ENCODE results near the gene DHX16.
A peak's percentile ranks its signal among the peaks of the same experiment; 100 is the strongest.

The DHX16 gene

DNA sequence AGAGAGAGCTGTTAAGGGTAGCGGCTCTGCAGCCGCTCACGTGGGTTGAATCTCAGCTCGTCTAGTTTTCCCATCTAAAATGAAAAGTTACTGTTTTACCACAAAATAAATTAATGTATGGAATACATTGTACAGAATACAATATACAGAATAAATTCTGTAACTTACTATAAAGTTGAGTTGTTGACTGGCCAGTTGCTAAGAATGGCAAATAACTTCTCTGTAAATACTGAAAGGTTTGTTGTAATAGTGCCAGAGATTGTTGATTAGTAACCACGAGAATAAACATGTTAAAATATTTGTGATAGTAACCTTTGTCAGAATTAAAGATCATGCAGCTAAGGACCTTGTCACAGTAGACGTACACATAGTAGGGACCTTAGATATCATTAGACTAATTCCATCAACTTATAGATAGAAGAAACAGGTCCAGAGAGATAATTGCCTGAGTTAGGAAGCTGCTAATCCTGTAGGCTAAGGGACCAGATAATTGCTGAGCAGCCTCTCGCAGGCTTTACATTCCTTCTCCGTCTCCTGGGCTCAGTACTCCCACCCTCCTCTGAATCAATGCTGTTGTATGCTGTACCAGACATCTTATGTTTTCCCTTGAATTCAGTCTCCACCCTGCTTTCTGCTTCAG is 18.5 kb upstream of the DHX16 start:
- DNase-seq, result no peak

DNA sequence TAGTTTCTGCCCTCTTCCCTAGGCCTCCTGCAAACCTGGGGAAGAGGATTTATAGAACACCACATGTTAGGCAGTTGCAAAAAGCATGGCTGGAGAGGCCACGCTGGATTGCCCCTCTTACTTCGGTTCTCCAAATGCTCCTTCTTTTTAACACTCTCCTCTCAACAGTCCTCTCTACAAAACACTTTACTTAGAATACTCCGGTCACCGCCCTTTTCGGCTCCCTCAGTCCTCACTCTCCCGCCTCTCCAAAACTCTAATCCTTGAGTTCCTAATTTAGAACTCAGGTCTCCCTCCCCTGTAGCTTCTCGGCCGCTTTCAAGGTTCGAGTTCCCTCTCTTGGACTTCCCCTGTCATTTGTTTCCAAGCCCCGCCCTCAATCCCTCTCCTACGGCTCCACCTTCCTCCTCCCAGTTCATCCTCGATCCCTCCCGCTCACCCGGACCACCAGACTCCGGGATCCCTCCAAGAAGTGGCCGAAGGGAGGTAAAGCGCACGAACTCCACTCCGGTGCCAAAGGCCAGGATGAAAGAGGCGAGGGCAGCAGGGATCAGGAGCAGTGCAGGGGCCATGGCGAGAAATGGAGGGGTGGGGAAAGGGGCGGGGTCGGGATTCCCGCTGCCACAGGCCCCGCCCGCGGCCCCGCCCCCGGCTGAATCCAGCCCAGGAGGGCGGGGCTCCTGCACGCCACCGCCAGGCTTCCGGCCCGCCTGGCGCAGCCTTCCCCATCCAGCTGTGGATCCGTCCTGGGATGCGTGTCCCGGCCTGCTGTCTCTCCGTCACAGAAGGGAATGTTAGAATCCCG is 17.8 kb upstream of the DHX16 start, which contains the start of gene NRM:
TSS of gene NRM (minus strand) at position 582 of the 805 bp plus-strand sequence. CDS start at position 572, 10 bp downstream.
- DNase-seq, result peak; percentile 76

DNA sequence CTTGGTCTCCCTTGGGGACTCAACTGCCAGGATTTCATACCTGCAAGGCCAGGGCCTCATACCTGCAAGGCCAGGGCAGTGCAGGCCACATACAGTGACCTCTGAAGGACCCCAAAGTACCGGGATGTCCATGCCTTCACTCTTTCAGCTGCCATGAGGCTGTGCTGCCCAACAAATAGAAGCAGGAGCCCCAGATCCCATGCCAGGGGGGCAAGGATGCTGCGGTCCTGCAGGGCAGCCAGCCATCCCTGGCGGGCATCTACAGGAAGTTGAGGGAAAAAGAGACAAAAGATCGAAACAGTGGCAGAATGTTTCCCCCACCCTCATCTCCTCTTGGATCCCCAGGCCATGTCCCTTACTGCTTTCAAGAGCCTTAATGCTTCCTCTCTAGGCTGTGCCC is 17.2 kb upstream of the DHX16 start:
- no peak for DNase-seq

DNA sequence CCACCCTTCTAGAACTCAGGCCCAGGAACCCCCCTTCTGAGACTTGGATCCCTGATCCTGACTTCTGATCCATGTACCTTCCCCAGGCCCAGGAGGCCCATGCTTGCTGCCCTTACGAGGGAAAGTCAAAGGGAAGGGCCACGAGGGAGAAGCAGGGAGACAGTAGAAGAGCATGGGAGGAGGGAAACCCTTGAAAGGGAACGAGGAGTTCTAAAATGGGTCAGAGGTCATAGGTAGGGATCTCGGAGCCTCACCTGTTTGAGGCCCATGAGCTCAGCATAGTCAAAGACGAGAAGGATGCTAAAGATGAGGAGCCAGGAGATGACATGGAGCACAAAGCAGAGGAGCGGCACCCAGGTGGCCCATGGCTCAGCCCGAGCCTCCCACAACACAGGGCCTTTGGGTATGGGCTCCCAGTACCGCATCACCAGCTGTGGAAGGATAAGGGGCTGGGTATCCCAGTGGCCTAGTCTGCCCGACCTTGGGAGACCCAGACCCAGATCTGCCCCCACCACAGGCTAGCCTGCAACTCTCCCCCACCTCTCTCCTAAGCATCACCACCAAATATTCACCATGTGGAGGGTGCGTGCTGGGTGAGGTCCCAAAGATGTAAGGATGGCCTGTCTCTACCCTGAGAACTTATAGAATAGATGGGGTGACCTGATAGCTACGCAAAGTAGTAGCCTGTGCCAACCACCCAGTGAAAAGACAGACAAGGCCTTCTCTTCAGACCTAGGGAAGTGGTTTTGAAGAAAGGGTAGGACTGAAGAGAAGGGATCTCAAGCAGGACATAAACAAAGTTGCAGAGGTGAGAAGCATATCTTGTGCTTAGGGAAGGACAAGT is 16.4 kb upstream of the DHX16 start:
- DNase-seq, result no peak

DNA sequence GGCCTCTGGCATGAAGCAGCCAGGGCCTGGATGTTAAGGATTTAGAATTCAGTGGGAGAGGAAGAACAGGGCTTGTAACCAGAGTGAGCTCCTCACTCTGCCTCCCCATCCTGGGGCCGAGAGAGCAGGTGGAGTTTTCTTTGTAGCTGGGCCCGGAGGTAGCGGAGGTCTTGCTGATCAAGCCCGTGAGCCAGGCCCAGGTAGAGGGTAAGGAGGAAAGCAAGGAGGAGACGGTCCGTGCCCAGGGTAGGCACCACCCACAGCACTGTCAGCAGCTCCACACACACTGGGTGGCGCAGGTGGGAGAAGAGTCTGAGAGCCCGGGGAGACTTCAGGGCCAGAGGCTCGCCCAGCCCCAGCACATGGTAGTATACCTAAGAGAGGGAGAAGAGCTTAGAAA is 15.8 kb upstream of the DHX16 start:
- no peak for DNase-seq

DNA sequence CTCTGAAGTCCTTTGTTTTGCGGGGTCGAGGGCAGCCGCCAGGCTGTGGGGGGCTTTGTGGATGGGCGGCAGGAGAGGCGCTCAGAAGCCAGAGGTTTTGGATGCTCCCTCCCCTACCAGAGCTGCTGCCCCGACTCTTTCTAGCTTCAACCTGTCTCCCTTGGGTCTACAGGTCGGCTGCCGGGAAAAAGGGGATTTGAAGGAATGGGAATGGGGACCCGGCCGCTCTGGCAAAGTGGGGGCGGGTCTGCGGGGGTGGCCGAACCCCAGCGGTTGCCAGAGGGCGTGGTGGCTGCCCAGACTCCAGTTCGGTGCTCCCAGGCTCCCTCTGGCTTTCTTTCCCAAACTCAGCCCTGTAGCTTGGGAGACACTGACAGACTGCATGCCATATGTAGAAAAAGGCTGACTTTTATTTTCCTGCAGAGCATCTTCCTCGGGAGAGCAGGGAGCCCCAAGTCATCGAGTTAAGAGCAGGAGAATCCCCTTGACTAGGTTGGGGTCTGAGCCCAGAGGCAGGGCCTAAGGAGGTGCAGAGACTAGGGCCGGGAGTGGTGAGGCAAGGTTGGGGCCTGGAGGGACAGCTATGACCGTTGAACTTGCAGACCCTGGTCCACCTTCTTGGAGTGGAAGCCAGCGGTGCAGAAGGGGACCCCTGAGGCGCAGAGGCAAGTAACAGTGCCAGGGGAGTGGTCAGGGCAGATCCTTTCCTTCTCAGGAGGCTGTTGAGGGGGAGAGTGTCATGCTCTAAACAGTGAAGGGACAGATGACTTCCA is 15.0 kb upstream of the DHX16 start:
- no peak for DNase-seq

DNA sequence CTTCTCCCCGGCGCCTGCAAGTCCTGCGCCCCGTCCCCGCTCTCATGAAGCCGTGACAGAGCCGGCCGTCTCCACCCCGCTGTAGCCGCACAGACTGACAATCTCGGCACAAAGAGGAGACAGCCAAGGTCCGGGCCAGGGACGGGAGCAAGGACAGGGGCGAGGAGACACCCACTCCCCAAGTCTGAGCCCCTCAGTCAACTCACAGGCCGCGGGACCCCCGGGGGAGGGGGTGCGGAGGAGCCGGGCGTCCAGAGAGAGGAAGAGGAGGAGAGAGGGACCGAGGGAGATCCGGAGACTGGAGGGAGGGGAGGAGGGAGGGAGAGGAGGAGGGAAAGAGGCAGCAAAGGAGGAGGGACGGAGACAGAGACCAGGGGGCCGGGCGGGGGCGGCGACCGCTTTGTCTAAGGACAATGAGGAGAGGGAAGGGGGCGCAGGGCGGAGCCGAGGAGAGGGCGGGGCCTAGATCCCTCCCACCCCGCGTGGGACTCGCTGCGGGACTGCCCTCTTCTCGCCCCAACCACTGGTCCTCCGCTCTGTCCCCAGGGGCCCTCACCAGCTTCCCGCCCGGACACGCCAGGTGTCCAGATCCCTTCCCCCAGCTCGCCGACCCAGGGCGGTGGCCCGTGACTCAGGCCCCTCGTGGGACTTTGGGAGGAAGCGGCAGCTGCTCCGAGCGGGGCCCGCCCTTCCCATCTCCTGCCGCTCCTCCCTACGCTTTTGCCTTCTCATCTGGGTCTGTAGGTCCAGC is 14.3 kb upstream of the DHX16 start:
- DNase-seq, result peak; percentile 83

DNA sequence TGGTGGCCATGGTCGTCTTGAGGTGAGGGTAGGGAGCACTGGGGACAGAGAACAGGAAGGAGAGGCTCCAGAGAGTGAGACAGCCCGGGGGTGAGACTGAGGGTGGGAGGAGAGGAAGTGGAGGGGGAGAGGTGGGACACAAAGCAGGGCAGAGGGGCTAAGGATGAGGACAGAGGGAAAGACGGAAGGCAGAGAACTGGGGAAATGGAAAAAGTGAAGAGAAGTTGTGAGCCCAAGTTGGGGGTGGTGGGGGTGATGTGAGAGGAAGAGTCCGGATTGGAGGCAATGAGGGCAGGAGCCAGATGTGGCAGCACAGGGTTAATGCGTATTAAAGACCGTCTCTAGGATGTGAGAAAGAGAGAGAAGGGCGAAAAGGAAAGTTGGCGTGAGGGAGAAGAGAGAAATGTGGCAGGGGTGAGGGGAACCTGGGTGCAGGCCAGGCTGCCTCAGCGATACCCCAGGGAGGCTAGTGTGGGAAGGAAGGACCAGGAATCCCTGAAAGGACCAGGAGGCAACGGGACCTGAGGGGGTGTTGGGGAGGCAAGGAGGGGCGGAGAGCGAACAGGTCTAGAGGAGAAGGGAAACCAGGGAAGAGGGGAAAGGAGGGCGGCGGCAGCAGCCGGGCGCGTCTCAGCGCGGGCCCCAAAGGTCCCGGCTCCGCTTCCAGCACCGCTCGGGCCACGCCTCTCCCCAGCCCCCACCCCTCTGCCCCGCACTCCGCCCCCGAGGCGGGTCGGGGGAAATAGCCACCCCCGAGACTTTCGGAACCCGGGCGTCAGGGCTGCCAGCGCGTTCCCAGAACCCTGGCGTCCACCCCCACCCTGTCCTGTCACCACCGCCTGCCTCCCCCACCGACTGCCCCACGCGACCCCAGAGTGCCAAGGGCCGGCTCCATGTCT is 13.5 kb upstream of the DHX16 start, which contains the start of gene PPP1R18:
TSS of gene PPP1R18 (minus strand) at position 637 of the 899 bp plus-strand sequence. CDS start at position 10, 627 bp downstream.
- DNase-seq, result peak; percentile 87

DNA sequence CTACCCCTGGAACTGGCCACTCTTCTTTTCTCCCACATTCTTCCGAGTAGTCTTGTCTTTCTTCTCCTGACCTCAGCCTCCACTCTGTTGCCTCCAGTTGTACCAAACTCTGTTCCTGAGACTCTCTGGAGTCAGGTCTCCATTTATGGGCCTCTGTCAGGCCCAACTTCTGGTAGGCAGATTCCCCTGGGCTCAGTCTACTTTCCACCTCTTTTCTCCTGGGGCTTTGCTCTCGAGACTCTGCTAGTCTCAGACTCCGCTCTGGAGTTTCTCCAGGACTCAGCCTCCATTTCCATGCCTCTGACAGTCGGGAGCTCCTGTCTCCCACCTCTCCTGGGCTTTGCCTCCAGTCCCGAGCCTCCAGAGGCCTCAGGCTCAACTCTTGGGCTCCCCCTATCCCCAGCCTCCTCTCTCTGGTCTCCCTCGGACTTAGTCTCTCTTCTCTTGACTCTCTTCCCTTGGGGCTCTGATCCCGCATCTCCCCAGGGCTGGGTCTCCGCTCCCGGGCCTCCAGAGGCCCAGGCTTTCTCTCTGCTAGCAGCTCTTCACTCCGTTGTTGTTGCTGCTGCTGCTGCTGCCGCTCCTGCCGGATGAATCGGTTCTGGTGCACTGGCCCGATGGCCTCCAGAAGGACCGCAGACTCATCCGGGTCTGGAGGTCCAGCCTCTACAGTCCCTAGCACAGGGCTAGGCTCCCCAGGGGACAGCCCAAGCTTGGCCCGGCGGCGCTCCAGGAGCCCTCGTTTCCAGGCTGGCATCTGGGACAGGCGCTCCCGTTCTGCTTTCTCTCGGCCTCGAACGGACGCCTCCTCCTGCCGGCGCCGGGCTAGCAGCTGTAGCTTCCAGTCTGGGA is 12.6 kb upstream of the DHX16 start:
- peak; percentile 33 for DNase-seq

DNA sequence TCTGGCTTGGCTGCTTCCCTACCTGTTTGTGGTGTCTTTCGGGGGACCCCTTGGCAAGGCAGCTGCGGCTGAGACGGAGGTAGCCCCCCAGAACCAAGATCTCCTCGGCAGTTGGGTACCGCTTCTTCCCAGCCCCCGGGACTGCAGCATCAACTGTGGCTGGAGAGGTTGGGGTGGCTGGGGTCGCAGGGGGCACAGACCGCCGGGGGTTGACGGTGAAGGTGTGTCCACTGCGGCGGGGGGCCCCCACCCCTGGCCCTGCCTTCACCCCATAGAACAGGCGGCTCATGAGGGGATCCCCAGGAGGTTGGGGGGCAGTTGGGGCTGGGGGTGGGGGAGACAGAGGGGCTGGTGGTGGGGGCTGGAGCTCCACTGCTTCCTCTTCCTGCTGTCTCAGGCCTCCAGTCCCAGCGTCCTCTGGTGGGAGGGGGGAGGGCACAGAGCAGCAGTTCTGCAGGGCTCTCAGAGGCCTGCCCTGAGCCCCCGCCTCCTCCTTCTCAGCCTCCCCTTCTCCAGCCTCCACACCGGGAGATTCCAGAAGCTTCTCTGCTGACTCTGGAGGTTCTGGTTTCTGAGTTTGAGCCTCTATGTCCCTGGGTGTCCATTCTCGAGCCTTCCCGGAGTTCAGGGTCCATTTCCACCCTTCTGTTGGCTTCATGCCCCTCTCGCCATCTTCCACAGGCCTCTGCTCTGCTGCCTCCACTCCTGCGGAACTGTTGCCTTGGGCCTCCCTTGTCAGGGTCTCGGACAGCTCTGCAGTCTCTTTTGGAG is 11.8 kb upstream of the DHX16 start:
- DNase-seq, result peak; percentile 61

DNA sequence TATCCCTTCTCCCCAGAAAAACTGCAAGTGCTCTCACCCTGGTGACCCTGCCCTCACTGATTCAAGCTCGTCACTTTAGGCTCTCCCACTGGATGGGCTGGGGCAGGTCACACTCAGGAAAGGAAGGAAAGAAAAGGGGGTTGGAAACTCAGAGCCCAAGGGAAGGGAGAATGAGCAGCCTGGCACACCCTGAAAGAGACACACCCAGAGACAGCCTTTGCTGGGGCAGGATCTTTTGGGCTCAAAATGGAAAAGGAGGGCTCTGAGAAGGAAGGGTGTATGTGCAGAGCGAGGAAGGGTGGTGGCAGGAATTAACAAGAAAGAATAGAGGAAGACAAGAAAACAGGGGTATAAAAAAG is 11.2 kb upstream of the DHX16 start:
- DNase-seq, result no peak

DNA sequence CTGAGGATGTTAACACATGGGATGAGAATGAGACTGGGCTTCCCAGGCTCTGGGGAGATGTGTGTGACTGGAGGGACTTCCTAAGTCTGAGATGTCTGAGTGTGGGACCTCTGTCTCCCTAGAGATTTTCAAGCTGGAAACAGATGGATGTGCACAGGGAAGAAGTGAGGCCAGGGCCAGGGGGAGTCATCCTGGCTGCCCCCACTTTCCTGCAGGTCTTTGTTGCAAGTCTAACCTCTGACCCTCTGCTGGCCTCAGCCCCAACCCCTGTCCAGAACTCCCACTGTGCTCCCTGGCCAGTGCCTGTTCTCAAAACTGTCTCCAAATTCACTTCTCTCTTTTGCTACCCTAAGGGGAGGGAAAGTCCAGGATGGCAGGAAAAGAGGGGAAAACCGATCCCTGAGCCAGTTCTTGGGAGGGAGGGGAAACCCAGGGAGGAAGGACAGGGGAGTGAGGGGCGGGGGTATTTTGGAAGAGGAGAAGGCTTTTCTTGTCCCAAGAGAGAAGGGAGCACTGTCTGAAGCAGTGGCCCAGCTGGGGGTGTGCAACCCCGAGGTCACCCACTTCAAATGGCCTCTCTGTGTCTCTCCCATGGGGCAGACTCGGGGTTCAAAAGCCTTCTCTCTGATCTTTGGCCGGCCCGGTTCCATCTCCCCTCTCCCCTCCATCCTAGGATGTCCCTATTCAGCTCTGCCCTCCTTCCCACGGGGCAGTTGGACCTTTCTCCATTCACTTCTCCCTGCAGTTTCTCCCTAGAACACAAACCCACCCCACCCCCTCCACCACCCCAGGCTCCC is 10.6 kb upstream of the DHX16 start:
- DNase-seq, result no peak

DNA sequence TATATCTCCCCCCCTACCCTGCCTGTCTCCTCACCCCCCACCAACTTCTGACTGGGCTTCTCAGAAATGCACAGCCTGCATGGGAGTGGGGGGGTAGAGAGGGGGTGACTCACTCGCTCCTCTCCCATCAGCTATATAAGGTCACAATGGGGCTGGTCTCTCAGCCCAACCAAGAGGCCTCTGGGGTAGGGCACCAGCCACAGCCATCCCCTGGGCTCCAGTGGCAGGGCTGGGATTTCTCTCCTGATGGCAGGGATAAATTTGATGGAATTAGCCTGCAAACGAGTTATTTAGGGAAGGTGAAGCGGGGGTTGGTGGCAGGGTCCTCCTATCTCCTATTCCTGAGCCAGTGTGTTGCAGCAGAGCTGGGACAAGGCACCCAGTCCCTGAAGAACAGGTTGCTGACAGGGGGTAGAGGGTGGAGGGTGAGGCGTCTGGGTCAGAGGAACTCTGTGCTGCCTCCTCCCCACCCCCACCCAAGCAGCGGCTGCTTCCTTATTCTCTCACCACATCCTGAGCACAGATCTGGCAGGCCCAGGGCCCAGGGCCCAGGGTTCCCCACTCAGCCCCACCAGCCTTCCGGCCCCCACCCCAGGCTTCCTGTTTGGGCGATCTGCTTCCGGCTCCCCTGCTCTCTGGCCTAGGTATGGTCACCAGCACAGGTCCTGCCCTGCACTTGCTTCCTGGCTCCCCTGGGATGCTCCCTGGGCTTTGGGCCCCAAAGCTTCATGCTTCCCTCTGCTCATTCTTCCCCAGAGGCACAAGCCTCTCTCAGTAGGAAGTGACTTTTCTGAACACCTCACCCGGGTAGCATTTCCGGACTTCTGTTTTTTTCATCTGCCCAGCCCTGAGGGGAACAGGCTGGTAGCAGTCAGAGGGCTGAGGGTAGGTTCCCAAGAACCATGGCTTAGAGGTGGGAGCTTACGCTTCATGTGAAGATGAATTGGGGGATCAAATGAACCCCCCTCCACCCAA is 9.6 kb upstream of the DHX16 start:
- peak; percentile 84 for DNase-seq

DNA sequence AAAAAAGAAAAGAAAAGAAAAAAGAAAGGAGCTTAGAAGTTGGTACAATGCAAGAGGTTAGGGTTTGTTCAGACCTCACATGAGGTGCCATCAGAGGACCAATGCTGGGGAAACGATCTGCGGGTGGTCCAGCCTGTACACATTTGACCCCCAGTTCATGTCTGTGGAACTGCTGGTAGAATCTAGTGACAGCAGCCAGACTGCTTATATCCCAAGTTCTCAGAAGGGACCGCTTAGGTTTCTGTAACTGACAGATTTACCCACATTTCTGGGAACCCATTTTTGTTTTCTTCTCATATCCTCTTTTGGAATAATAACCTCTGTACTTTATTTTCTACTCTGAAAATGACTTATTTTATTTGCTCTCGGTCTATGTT is 8.9 kb upstream of the DHX16 start:
- DNase-seq, result no peak

DNA sequence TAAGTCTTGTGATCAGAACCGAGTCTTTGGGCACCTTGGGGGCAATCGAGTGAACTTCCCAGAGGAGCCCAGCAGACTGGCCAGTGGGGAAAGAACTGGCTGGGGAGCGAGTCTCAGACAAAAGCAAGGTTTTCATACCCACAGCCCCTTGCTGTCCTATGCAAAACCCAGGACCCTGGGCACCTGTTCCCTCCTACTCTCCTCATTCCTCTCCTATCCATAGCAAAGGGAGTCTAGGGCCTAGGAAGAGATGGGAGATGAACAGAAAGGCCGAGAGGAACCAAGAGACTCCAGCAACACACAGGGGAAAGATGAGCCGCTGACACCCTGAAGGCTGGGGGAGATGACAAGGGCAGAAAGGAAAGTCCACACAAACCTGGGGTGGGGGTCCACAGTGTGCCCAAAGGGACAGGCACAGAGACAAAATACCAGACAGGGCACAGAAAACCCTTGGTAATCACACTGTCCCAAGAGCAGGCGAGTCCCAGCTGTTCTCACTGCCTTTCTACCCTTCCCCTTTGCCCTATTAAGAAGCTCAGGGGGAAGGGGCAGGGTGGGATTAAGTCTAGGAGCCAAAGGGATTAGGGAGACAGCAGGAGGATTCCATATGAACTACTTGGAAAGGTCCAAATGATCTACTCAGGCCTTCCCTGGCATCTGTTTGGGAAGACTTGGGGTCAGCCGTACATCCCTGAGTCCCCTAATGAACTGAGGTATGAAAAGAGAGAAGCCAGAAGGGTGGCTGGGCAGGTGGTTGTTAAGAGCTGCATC is 7.1 kb upstream of the DHX16 start:
- DNase-seq, result no peak

Measured in stimulated activated CD4-positive, alpha-beta T cell treated with anti-CD3 and anti-CD28 coated beads, Interleukin-4, amount 100 ng/mL, for 24 hours (primary cell).